GM19468 (cell line): ENCODE data around the gene XYLB.
"Not testable (repeated sequence)": the region's sequence is repeated elsewhere in the genome, so short reads cannot be mapped to it uniquely, and the experiment has no call there.

Experiments used
- ATAC-seq: cut with Tn5 transposase; IDR thresholded peaks from one replicate; pipeline ENCODE4 v1.9.1; 2021; ENCODE audit warnings: mild to moderate bottlenecking, moderate library complexity, moderate number of reproducible peaks; ENCODE audit not compliant: unreplicated experiment; ENCODE audit errors: extremely low read depth

The XYLB gene

GRCh38 chr3:38346587-38347410 is at the start of gene XYLB:
Gene XYLB, plus strand, starts transcription at chr3:38346785. Its CDS starts 84 bp downstream, at chr3:38346869.
- peak; percentile 97 for ATAC-seq

- ATAC-seq = not testable (repeated sequence)
These were observed 49.5 kb upstream of the XYLB start for GRCh38 chr3:38297053-38297452.

- no peak for ATAC-seq
These were observed 49.0 kb upstream of the XYLB start for GRCh38 chr3:38297537-38297936.

- ATAC-seq = no peak
These were observed 48.5 kb upstream of the XYLB start for GRCh38 chr3:38297947-38298711.

GRCh38 chr3:38306941-38307340 is 39.6 kb upstream of the XYLB start:
- no peak for ATAC-seq

- no peak for ATAC-seq
These were observed 39.0 kb upstream of the XYLB start for GRCh38 chr3:38307599-38307998.

- no peak for ATAC-seq
These were observed 38.1 kb upstream of the XYLB start for GRCh38 chr3:38308456-38308855.

- no peak for ATAC-seq
These were observed 35.1 kb upstream of the XYLB start for GRCh38 chr3:38311476-38311875.

GRCh38 chr3:38311941-38312340 is 34.6 kb upstream of the XYLB start:
- no peak for ATAC-seq

- ATAC-seq = no peak
These were observed 34.2 kb upstream of the XYLB start for GRCh38 chr3:38312356-38312755.

GRCh38 chr3:38313263-38313662 is 33.3 kb upstream of the XYLB start:
- no peak for ATAC-seq

- no peak for ATAC-seq
These were observed 32.9 kb upstream of the XYLB start for GRCh38 chr3:38313695-38314094.

GRCh38 chr3:38314112-38314763 is 32.3 kb upstream of the XYLB start:
- no peak for ATAC-seq

- no peak for ATAC-seq
These were observed 31.7 kb upstream of the XYLB start for GRCh38 chr3:38314764-38315487.

- no peak for ATAC-seq
These were observed 30.9 kb upstream of the XYLB start for GRCh38 chr3:38315488-38316230.

GRCh38 chr3:38316356-38317191 is 30.0 kb upstream of the XYLB start:
- ATAC-seq = no peak

GRCh38 chr3:38317192-38317759 is 29.3 kb upstream of the XYLB start:
- ATAC-seq = no peak
